GM12878 (cell line): ENCODE data around the gene SCN4A.

Experiments
- RAD21 ChIP-seq: IDR thresholded peaks from 2 replicates; pipeline ENCODE4 v1.6.1; 2011; ENCODE audit warnings: mild to moderate bottlenecking, low read depth, low read length, moderate library complexity; ENCODE audit not compliant: insufficient read depth
- TCF12 ChIP-seq: IDR thresholded peaks from 2 replicates; pipeline ENCODE4 v1.6.1; 2011; ENCODE audit warnings: low read depth, mild to moderate bottlenecking, low read length
- TF ChIP-seq, protein P1 (sequence below): IDR thresholded peaks from 2 replicates; pipeline ENCODE4 v1.6.1; 2012; ENCODE audit warnings: mild to moderate bottlenecking, low read depth, low read length
- TF ChIP-seq, protein P2 (sequence below): fragments of 450-650 bp; formaldehyde crosslinking; IDR thresholded peaks from 2 replicates; pipeline ENCODE4 v1.4.0; 2020; ENCODE audit warnings: mild to moderate bottlenecking, moderate library complexity
- TF ChIP-seq, protein P3 (sequence below): fragments of 150-350 bp; IDR thresholded peaks from 2 replicates; pipeline ENCODE4 v1.6.1; 2016; ENCODE audit warnings: low read depth, low read length
- TF ChIP-seq, protein P4 (sequence below), 3 experiments: IDR thresholded peaks in 2 of 3; conservative IDR thresholded peaks in 1 of 3; 2 replicates each; pipeline ENCODE4 v1.5.1; 2011; ENCODE audit warnings: low read depth in 3 of 3, low read length in 3 of 3, mild to moderate bottlenecking in 3 of 3, control low read depth in 2 of 3, moderate library complexity in 2 of 3, inconsistent platforms in 1 of 3, mixed read lengths in 1 of 3; ENCODE audit not compliant: control insufficient read depth in 2 of 3, insufficient read depth in 1 of 3; ENCODE audit errors: extremely low read depth in 1 of 3

DNA sequence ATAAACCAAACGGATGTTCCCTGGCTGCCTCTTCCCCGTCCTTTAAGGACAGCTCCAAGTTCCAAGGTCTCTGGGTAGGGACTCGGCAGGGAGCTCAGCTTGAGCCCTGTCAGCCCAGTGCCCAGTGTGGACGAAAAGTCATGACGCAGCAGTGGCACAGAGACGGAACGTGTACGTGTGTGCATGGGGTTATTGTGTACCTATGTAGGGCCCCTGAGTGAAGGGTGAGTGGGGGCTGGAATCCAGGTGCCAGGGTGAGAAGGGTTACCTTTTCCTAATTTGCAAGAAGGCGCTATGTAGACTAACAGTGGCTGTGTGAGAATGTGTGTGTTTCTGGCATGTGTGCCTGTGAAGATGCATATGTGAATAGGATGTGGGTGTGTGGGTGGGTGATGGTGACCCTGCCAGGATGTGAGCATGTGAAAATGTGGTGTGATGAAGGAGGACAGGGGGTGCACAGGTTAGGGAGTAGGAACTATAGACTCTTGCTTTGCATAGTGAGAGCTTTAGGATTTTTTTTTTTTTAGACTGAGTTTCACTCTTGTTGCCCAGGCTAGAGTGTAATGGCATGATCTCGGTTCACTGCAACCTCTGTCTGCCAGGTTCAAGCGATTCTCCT lies 6.0 kb downstream of the SCN4A start:
- no peak for TF ChIP-seq RAD21
- TF ChIP-seq, protein P1, sequence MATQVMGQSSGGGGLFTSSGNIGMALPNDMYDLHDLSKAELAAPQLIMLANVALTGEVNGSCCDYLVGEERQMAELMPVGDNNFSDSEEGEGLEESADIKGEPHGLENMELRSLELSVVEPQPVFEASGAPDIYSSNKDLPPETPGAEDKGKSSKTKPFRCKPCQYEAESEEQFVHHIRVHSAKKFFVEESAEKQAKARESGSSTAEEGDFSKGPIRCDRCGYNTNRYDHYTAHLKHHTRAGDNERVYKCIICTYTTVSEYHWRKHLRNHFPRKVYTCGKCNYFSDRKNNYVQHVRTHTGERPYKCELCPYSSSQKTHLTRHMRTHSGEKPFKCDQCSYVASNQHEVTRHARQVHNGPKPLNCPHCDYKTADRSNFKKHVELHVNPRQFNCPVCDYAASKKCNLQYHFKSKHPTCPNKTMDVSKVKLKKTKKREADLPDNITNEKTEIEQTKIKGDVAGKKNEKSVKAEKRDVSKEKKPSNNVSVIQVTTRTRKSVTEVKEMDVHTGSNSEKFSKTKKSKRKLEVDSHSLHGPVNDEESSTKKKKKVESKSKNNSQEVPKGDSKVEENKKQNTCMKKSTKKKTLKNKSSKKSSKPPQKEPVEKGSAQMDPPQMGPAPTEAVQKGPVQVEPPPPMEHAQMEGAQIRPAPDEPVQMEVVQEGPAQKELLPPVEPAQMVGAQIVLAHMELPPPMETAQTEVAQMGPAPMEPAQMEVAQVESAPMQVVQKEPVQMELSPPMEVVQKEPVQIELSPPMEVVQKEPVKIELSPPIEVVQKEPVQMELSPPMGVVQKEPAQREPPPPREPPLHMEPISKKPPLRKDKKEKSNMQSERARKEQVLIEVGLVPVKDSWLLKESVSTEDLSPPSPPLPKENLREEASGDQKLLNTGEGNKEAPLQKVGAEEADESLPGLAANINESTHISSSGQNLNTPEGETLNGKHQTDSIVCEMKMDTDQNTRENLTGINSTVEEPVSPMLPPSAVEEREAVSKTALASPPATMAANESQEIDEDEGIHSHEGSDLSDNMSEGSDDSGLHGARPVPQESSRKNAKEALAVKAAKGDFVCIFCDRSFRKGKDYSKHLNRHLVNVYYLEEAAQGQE: no peak
- TF ChIP-seq, protein P2, sequence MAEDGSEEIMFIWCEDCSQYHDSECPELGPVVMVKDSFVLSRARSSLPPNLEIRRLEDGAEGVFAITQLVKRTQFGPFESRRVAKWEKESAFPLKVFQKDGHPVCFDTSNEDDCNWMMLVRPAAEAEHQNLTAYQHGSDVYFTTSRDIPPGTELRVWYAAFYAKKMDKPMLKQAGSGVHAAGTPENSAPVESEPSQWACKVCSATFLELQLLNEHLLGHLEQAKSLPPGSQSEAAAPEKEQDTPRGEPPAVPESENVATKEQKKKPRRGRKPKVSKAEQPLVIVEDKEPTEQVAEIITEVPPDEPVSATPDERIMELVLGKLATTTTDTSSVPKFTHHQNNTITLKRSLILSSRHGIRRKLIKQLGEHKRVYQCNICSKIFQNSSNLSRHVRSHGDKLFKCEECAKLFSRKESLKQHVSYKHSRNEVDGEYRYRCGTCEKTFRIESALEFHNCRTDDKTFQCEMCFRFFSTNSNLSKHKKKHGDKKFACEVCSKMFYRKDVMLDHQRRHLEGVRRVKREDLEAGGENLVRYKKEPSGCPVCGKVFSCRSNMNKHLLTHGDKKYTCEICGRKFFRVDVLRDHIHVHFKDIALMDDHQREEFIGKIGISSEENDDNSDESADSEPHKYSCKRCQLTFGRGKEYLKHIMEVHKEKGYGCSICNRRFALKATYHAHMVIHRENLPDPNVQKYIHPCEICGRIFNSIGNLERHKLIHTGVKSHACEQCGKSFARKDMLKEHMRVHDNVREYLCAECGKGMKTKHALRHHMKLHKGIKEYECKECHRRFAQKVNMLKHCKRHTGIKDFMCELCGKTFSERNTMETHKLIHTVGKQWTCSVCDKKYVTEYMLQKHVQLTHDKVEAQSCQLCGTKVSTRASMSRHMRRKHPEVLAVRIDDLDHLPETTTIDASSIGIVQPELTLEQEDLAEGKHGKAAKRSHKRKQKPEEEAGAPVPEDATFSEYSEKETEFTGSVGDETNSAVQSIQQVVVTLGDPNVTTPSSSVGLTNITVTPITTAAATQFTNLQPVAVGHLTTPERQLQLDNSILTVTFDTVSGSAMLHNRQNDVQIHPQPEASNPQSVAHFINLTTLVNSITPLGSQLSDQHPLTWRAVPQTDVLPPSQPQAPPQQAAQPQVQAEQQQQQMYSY (CRISPR knock-in tag): no peak
- TF ChIP-seq TCF12: no peak
- TF ChIP-seq, protein P3, sequence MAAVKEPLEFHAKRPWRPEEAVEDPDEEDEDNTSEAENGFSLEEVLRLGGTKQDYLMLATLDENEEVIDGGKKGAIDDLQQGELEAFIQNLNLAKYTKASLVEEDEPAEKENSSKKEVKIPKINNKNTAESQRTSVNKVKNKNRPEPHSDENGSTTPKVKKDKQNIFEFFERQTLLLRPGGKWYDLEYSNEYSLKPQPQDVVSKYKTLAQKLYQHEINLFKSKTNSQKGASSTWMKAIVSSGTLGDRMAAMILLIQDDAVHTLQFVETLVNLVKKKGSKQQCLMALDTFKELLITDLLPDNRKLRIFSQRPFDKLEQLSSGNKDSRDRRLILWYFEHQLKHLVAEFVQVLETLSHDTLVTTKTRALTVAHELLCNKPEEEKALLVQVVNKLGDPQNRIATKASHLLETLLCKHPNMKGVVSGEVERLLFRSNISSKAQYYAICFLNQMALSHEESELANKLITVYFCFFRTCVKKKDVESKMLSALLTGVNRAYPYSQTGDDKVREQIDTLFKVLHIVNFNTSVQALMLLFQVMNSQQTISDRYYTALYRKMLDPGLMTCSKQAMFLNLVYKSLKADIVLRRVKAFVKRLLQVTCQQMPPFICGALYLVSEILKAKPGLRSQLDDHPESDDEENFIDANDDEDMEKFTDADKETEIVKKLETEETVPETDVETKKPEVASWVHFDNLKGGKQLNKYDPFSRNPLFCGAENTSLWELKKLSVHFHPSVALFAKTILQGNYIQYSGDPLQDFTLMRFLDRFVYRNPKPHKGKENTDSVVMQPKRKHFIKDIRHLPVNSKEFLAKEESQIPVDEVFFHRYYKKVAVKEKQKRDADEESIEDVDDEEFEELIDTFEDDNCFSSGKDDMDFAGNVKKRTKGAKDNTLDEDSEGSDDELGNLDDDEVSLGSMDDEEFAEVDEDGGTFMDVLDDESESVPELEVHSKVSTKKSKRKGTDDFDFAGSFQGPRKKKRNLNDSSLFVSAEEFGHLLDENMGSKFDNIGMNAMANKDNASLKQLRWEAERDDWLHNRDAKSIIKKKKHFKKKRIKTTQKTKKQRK: no peak
- TF ChIP-seq, protein P4, sequence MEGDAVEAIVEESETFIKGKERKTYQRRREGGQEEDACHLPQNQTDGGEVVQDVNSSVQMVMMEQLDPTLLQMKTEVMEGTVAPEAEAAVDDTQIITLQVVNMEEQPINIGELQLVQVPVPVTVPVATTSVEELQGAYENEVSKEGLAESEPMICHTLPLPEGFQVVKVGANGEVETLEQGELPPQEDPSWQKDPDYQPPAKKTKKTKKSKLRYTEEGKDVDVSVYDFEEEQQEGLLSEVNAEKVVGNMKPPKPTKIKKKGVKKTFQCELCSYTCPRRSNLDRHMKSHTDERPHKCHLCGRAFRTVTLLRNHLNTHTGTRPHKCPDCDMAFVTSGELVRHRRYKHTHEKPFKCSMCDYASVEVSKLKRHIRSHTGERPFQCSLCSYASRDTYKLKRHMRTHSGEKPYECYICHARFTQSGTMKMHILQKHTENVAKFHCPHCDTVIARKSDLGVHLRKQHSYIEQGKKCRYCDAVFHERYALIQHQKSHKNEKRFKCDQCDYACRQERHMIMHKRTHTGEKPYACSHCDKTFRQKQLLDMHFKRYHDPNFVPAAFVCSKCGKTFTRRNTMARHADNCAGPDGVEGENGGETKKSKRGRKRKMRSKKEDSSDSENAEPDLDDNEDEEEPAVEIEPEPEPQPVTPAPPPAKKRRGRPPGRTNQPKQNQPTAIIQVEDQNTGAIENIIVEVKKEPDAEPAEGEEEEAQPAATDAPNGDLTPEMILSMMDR (IDR thresholded peaks at IDR 0.05 in 2 of 3, conservative IDR thresholded peaks at IDR 0.05 in 1 of 3; ENCODE audit: control insufficient read depth in 2 of 3, extremely low read depth in 1 of 3, insufficient read depth in 1 of 3, low read depth in 3 of 3, low read length in 3 of 3): no peak
